H1 (cell line): ENCODE data around the gene TEDC1. TPM values are rescaled to one million over a fixed set of nuclear protein-coding genes. Genes with fewer than 3 reads are reported as not detected.

ENCODE experiments used
- EZH2 ChIP-seq: fragments of 200-600 bp; sonication (generic); IDR thresholded peaks from 2 replicates; pipeline ENCODE4 v1.7.1; 2012; ENCODE audit warnings: low read depth, mild to moderate bottlenecking, moderate library complexity, low read length, inconsistent platforms; ENCODE audit not compliant: severe bottlenecking
- KDM4A ChIP-seq: IDR thresholded peaks from one replicate; pipeline ENCODE4 v1.7.1; 2012; ENCODE audit warnings: low read depth, mild to moderate bottlenecking, moderate library complexity, low read length, inconsistent platforms; ENCODE audit not compliant: severe bottlenecking
- POLR2AphosphoS5 ChIP-seq: IDR thresholded peaks from 2 replicates; pipeline ENCODE4 v1.6.1; 2011; ENCODE audit warnings: low read depth, low read length
- SP4 ChIP-seq: IDR thresholded peaks from 2 replicates; pipeline ENCODE4 v1.6.1; 2012; ENCODE audit warnings: low read length, inconsistent platforms
- polyA plus RNA-seq, 7 experiments: library from polyadenylated mRNA; depleted of rRNA in 3 of 7; stranded (reverse) in 5 of 7; unstranded in 2 of 7; fragments of >200 nt in 5 of 7; fragments of 200-250 nt in 2 of 7; gene quantifications; 1 replicate in 5 of 7; 2 replicates in 1 of 7; 4 replicates in 1 of 7; pipeline versions ENCODE4 v1.2.1 to v1.2.3, GENCODE V29; 2011 to 2013; ENCODE audit warnings: missing spikeins in 2 of 7, mixed read lengths in 2 of 7
- total RNA-seq: library from RNA; stranded (reverse); fragmentation: NEBNext Ultra II Directional; extraction: Animal tissue kit (Norgen Biotek cat#: 25700); gene quantifications from 2 replicates; pipeline ENCODE4 v1.2.1, GENCODE V29; 2021

The TEDC1 gene
- total and polyA plus RNA-seq, 2 of the 8 experiments (the other 6 are each of a cell fraction or from before 2014, with no cell fraction given): 5.6 to 14.8 TPM

DNA sequence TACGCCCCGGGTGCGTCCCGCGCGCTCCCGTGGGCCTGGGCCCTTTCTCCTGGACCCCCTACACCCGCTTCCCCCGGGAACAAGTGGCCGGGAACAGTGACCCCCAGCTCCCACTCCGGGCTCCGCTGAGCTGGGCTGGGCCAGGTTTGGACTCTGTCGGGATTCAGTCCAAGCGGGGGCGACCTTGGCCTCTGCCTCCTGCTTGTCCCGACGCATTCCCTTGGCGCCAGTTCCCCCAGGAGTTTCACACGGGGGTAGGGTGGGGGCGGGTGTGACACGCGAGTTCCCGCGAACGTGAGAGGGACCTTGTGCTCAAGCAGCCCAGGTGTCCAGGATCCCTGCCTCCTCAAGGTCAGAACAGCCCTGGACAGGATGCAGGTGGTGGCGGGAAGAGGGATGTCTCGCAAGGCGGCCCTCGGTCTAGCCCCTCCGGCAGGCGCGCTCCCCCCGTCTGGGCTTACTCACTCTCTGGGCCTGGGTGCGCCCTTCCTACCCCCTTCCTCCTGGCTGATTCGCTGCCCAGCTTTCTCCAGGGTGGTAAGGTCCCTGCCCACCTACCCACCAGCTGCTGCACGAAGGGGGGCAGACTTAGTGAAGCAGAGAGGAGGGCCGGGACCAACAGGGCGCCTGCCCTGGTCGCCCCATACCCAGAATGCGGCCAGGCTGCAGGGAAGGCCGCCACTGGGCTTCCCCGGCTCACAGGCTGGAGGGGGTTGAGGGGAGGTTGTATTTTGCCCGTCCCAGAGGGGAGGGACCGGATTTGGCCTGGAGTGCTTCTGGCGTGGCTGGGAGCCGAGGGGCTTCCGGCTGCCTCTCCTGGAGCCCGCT, 15.6 kb upstream of the TEDC1 start (continued):
- TF ChIP-seq SP4: no peak
- peak; percentile 74 for TF ChIP-seq EZH2
- no peak for TF ChIP-seq POLR2AphosphoS5
- TF ChIP-seq KDM4A: peak; percentile 15
